Astrocyte (in vitro differentiated cells and primary cell): ENCODE results near the gene PYDC1. TPM values are rescaled to one million over a fixed set of nuclear protein-coding genes. Genes with fewer than 3 reads are reported as not detected.

ENCODE experiments used
- DNase-seq: peaks from one replicate; pipeline ENCODE4 v3.0.0-alpha.2; 2010; ENCODE audit warnings: low read depth
- FAIRE-seq: peaks from 2 replicates; lab custom pipeline; 2011; peaks lifted over from hg19 to GRCh38; lab: Jason Lieb, UNC
- H2AFZ ChIP-seq: 2 replicates; pipeline ENCODE4 v1.6.0; 2012; ENCODE audit warnings: low read depth, low read length, inconsistent platforms
- H3K27ac ChIP-seq: 2 replicates; pipeline ENCODE4 v1.5.1; 2011; ENCODE audit warnings: low read depth, low read length, inconsistent platforms
- H3K27me3 ChIP-seq: 2 replicates; pipeline ENCODE4 v1.6.0; 2011; ENCODE audit warnings: low read length, inconsistent platforms; ENCODE audit not compliant: insufficient read depth
- H3K36me3 ChIP-seq: 2 replicates; pipeline ENCODE4 v1.5.1; 2011; ENCODE audit warnings: low read length, inconsistent platforms; ENCODE audit not compliant: insufficient read depth
- H3K4me1 ChIP-seq: 2 replicates; pipeline ENCODE4 v1.5.1; 2011; ENCODE audit warnings: low read length, inconsistent platforms; ENCODE audit not compliant: insufficient read depth
- H3K4me2 ChIP-seq: 2 replicates; pipeline ENCODE4 v1.6.0; 2012; ENCODE audit warnings: low read length, inconsistent platforms
- H3K4me3 ChIP-seq: 2 replicates; pipeline ENCODE4 v1.5.1; 2011; ENCODE audit warnings: low read depth, mild to moderate bottlenecking, low read length, inconsistent platforms; ENCODE audit not compliant: insufficient read depth
- H3K79me2 ChIP-seq: 2 replicates; pipeline ENCODE4 v1.6.0; 2012; ENCODE audit warnings: mild to moderate bottlenecking, low read length, inconsistent platforms; ENCODE audit not compliant: insufficient read depth
- H3K9ac ChIP-seq: 2 replicates; pipeline ENCODE4 v1.6.0; 2012; ENCODE audit warnings: mild to moderate bottlenecking, low read length, inconsistent platforms
- H3K9me3 ChIP-seq: 2 replicates; pipeline ENCODE4 v1.5.1; 2012; ENCODE audit warnings: low read depth, mild to moderate bottlenecking, low read length, inconsistent platforms; ENCODE audit not compliant: insufficient read depth
- H4K20me1 ChIP-seq: 2 replicates; pipeline ENCODE4 v1.6.0; 2012; ENCODE audit warnings: low read length, inconsistent platforms; ENCODE audit not compliant: insufficient read depth
- H3K27ac Mint-ChIP-seq: one replicate; pipeline ENCODE4 v1.8.0; 2021; ENCODE audit warnings: mild to moderate bottlenecking, mixed read lengths; ENCODE audit not compliant: unreplicated experiment
- H3K27me3 Mint-ChIP-seq: one replicate; pipeline ENCODE4 v1.8.0; 2021; ENCODE audit warnings: low read depth, mixed read lengths; ENCODE audit not compliant: unreplicated experiment
- H3K36me3 Mint-ChIP-seq: one replicate; pipeline ENCODE4 v1.8.0; 2021; ENCODE audit warnings: low read depth, mixed read lengths; ENCODE audit not compliant: unreplicated experiment
- H3K4me1 Mint-ChIP-seq: one replicate; pipeline ENCODE4 v1.8.0; 2021; ENCODE audit warnings: low read depth, mixed read lengths; ENCODE audit not compliant: unreplicated experiment
- H3K4me3 Mint-ChIP-seq: one replicate; pipeline ENCODE4 v1.8.0; 2021; ENCODE audit warnings: mild to moderate bottlenecking, moderate library complexity, mixed read lengths; ENCODE audit not compliant: unreplicated experiment
- H3K9me3 Mint-ChIP-seq: one replicate; pipeline ENCODE4 v1.8.0; 2021; ENCODE audit warnings: mild to moderate bottlenecking, mixed read lengths; ENCODE audit not compliant: unreplicated experiment
- EZH2 ChIP-seq: IDR thresholded peaks from 2 replicates; pipeline ENCODE4 v1.6.1; 2012; ENCODE audit warnings: mild to moderate bottlenecking, low read length, inconsistent platforms; ENCODE audit not compliant: insufficient read depth
- total RNA-seq: library from RNA; stranded (reverse); gene quantifications from 2 replicates; pipeline ENCODE4 v1.2.1, GENCODE V29; 2021
- TF ChIP-seq, protein P1 (sequence below): IDR thresholded peaks from 2 replicates; pipeline ENCODE4 v1.5.1; 2011; ENCODE audit warnings: low read depth, mild to moderate bottlenecking, inconsistent platforms, low read length, moderate library complexity; ENCODE audit not compliant: insufficient read depth

PYDC1 gene
- total RNA-seq, 1 donor from 2014 or later, result not detected

DNA sequence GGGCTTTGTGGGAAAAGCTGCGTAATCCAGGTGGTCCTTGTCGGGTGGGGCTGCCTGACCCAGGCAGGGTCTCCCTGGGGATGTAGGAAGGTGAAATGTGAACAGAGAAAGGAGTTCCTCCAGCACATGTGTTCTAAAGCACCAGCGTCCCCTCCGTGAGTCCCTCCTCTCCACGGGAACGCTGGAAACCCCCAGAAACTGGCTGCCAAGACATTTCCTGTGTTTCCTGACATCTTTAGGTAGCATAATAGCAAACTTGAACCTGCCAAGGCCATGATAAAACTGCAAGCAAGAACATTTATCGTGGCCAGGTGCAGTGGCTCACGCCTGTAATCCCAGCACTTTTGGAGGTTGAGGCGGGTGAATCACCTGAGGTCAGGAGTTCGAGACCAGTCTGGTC, 12.6 kb upstream of the PYDC1 start:
- FAIRE-seq (no peak), DNase-seq (no peak)
- no peaks in the 10 kb centered on the region for H3K4me1 Mint-ChIP-seq
- no peak overlapping the region for H3K4me3 Mint-ChIP-seq
- Histone ChIP-seq H3K4me3 (no peak overlapping the region), H4K20me1 (no peaks in the 10 kb centered on the region), H3K9ac (no peak overlapping the region), H3K36me3 (no peaks in the 10 kb centered on the region), H3K27me3 (no peaks in the 10 kb centered on the region), H2AFZ (no peak overlapping the region), H3K79me2 (no peaks in the 10 kb centered on the region), H3K9me3 (no peaks in the 10 kb centered on the region), H3K4me2 (no peak overlapping the region), H3K27ac (no peak overlapping the region), H3K4me1 (no peaks in the 10 kb centered on the region)
- TF ChIP-seq, protein P1, sequence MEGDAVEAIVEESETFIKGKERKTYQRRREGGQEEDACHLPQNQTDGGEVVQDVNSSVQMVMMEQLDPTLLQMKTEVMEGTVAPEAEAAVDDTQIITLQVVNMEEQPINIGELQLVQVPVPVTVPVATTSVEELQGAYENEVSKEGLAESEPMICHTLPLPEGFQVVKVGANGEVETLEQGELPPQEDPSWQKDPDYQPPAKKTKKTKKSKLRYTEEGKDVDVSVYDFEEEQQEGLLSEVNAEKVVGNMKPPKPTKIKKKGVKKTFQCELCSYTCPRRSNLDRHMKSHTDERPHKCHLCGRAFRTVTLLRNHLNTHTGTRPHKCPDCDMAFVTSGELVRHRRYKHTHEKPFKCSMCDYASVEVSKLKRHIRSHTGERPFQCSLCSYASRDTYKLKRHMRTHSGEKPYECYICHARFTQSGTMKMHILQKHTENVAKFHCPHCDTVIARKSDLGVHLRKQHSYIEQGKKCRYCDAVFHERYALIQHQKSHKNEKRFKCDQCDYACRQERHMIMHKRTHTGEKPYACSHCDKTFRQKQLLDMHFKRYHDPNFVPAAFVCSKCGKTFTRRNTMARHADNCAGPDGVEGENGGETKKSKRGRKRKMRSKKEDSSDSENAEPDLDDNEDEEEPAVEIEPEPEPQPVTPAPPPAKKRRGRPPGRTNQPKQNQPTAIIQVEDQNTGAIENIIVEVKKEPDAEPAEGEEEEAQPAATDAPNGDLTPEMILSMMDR, result no peak
- no peak for TF ChIP-seq EZH2
- peaks cover 9% of the 10 kb centered on the region for H3K27me3 Mint-ChIP-seq
- no peak overlapping the region for H3K27ac Mint-ChIP-seq
- peaks cover 10% of the 10 kb centered on the region for H3K9me3 Mint-ChIP-seq
- peaks cover 3% of the 10 kb centered on the region for H3K36me3 Mint-ChIP-seq

GRCh38 chr16:31228206-31228605, 11.3 kb upstream of the PYDC1 start:
- no peak overlapping the region for H2AFZ ChIP-seq
- H3K27ac ChIP-seq, result no peak overlapping the region
- no peaks in the 10 kb centered on the region for H3K9me3 ChIP-seq
- H3K36me3 Mint-ChIP-seq, result peaks cover 3% of the 10 kb centered on the region
- no peak overlapping the region for H3K4me3 ChIP-seq
- TF ChIP-seq, protein P1, result no peak
- no peak for TF ChIP-seq EZH2
- no peak for DNase-seq
- H3K27me3 ChIP-seq, result no peaks in the 10 kb centered on the region
- H3K27ac Mint-ChIP-seq, result no peak overlapping the region
- H3K79me2 ChIP-seq, result no peaks in the 10 kb centered on the region
- H4K20me1 ChIP-seq, result no peaks in the 10 kb centered on the region
- FAIRE-seq, result no peak
- no peak overlapping the region for H3K4me2 ChIP-seq
- peaks cover 3% of the 10 kb centered on the region for H3K9me3 Mint-ChIP-seq
- H3K4me1 Mint-ChIP-seq, result no peaks in the 10 kb centered on the region
- H3K27me3 Mint-ChIP-seq, result peaks cover 12% of the 10 kb centered on the region
- no peaks in the 10 kb centered on the region for H3K36me3 ChIP-seq
- H3K4me1 ChIP-seq, result no peaks in the 10 kb centered on the region
- no peak overlapping the region for H3K4me3 Mint-ChIP-seq
- H3K9ac ChIP-seq, result no peak overlapping the region

GRCh38 chr16:31225193-31225592, 8.3 kb upstream of the PYDC1 start:
- Histone ChIP-seq H3K9ac (no peak overlapping the region), H3K79me2 (no peaks in the 10 kb centered on the region)
- H3K27ac Mint-ChIP-seq, result no peak overlapping the region

More at GRCh38 chr16:31225193-31225592, 8.3 kb upstream of the PYDC1 start:
- Histone ChIP-seq H2AFZ (no peak overlapping the region), H3K9me3 (no peaks in the 10 kb centered on the region), H4K20me1 (no peaks in the 10 kb centered on the region), H3K27ac (no peak overlapping the region), H3K4me1 (no peaks in the 10 kb centered on the region), H3K4me2 (no peak overlapping the region), H3K36me3 (no peaks in the 10 kb centered on the region), H3K27me3 (no peaks in the 10 kb centered on the region), H3K4me3 (no peak overlapping the region)
- no peak for FAIRE-seq
- TF ChIP-seq, protein P1, result no peak
- TF ChIP-seq EZH2, result no peak
- no peak for DNase-seq
- H3K27me3 Mint-ChIP-seq, result peaks cover 27% of the 10 kb centered on the region
- no peaks in the 10 kb centered on the region for H3K36me3 Mint-ChIP-seq
- peaks cover 6% of the 10 kb centered on the region for H3K9me3 Mint-ChIP-seq
- no peak overlapping the region for H3K4me3 Mint-ChIP-seq
- no peaks in the 10 kb centered on the region for H3K4me1 Mint-ChIP-seq
